Central memory CD8-positive, alpha-beta T cell (primary cell): Measurements from ENCODE around the gene MYO15A.

Experiments
- ATAC-seq: fragments of 150-1000 bp; cut with Tn5 transposase; replicated peaks from 2 replicates; pipeline ENCODE4 v1.10.0; 2022; ENCODE audit warnings: mild to moderate bottlenecking, moderate FRiP score, moderate number of reproducible peaks; ENCODE audit not compliant: poor library complexity, severe bottlenecking; ENCODE audit errors: extremely low read depth
- DNase-seq, 2 donors: peaks; one replicate each; pipeline ENCODE4 v3.0.0; 2021; ENCODE audit warnings: low spot score in 2 of 2
- H3K27ac Mint-ChIP-seq: one replicate; pipeline ENCODE4 v1.8.0; 2022; ENCODE audit warnings: low read depth, mild to moderate bottlenecking, moderate library complexity, mixed read lengths
- H3K27me3 Mint-ChIP-seq: one replicate; pipeline ENCODE4 v1.8.0; 2022; ENCODE audit warnings: mixed read lengths
- H3K36me3 Mint-ChIP-seq: one replicate; pipeline ENCODE4 v1.8.0; 2022; ENCODE audit warnings: mild to moderate bottlenecking, moderate library complexity, mixed read lengths; ENCODE audit not compliant: insufficient read depth
- H3K4me1 Mint-ChIP-seq: one replicate; pipeline ENCODE4 v1.8.0; 2022; ENCODE audit warnings: mixed read lengths
- H3K4me3 Mint-ChIP-seq: one replicate; pipeline ENCODE4 v1.8.0; 2022; ENCODE audit warnings: mild to moderate bottlenecking, moderate library complexity, mixed read lengths
- H3K9me3 Mint-ChIP-seq: one replicate; pipeline ENCODE4 v1.8.0; 2022; ENCODE audit warnings: mixed read lengths

Gene MYO15A

DNA sequence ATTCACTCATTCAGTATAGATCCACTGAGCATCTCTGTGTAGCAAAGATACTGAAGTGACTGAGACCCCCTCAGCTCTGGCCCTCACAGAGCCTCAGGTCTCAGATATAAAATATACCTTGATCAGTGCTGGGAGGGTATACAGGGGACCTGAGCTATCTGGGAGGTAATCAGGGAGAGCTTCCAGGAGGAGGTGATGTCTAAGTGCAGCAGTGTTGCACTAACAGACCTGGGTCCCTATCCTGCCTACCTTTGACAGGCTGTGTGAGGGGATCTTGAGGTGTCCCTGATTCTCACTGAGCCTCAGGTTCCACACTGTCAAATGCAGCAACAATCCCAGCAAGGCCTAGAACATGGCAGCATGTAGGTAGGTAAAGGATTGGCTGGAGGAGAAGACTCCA, 68.6 kb downstream of the MYO15A start:
- Mint-ChIP-seq H3K4me1 (peaks cover 2% of the 10 kb centered on the region), H3K36me3 (peaks cover 3% of the 10 kb centered on the region), H3K9me3 (no peaks in the 10 kb centered on the region), H3K4me3 (no peak overlapping the region), H3K27ac (no peak overlapping the region), H3K27me3 (no peaks in the 10 kb centered on the region)
- ATAC-seq: no peak
- DNase-seq: no peak

DNA sequence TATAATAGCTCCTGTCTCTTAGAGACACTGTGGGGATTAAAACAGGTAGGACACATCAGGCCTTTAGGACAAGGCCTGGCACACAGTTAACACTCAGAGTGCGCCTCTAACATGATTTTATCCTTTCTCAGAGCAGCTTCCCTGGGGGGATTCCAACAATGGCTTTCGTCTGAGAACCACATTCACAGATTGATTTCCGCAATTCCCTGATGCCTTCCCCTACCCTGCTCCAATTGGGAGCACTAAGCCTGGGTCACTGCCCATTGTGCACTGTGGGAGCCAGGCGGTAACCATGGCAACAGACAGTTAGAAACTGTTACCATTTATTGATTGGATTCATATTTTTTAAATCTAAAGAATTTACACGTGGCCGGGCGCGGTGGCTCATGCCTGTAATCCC, 69.2 kb downstream of the MYO15A start:
- no peaks in the 10 kb centered on the region for H3K27me3 Mint-ChIP-seq
- H3K27ac Mint-ChIP-seq: no peak overlapping the region
- H3K4me3 Mint-ChIP-seq: no peak overlapping the region
- DNase-seq: no peak
- ATAC-seq: no peak
- H3K36me3 Mint-ChIP-seq: peaks cover 3% of the 10 kb centered on the region
- no peaks in the 10 kb centered on the region for H3K9me3 Mint-ChIP-seq
- peaks cover 8% of the 10 kb centered on the region for H3K4me1 Mint-ChIP-seq

DNA sequence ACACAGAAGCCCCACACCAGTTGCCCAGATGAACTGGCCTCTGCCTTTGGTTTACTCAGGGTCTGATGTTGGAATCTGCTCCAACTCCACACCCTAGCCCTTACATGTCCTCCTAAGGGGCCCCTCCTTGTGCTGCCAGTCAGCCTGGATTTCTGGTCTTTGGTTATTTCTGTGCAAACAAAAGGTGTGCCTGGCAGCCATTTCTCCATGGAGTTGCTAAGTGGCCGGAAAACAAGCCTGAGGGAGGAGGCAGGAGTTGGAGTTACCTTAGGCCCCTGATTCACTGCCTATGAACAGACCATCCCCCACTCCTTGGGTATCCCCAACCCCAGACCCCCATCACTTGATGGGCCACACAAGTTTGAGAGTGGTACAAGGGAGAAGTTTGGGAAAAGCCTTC, 70.6 kb downstream of the MYO15A start:
- no peaks in the 10 kb centered on the region for H3K9me3 Mint-ChIP-seq
- DNase-seq (no peak), ATAC-seq (no peak)
- no peak overlapping the region for H3K4me3 Mint-ChIP-seq
- H3K36me3 Mint-ChIP-seq: peaks cover 11% of the 10 kb centered on the region
- H3K27me3 Mint-ChIP-seq: no peaks in the 10 kb centered on the region
- no peak overlapping the region for H3K27ac Mint-ChIP-seq
- H3K4me1 Mint-ChIP-seq: peaks cover 12% of the 10 kb centered on the region

DNA sequence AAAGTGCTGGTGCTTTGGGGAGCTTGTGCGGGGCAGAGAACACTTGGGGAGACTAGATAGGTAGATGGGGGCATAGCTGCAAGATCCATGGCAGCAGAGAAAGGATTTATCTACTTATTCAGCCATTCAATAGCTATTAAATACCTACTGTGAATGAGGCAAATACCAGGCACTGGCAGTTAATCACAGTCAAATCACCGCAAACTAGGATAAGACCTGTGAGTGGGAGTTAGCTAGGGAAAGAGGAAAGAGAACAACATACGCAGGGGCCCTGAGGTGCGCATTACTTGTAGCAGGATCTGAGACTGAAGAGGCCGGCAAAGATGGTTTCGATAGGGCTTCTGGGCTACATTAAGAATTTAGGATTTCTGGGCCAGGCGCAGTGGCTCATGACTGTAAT, 71.2 kb downstream of the MYO15A start:
- Mint-ChIP-seq H3K4me3 (no peak overlapping the region), H3K4me1 (peaks cover 14% of the 10 kb centered on the region)
- ATAC-seq: no peak

DNA sequence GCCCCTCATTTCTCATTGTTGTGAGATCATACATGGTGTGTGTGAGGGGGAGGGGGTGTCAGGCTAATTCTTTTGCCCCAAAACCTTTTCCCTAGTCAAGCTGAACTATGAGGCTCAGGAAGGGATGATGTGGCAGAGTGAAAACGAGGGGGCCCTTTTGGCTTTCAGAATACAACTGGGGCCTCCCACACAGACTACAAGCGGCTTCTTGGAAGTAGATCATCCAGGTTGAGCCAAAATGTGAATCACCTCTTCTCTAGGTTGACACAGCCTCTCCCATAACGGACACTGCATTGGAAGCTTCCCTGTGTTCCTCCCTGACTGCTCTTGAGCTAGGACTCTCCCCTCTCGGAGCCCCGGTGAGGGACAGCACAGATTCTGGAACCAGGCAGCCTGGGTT, 72.8 kb downstream of the MYO15A start:
- peak overlapping the region; percentile 92 for H3K27ac Mint-ChIP-seq
- ATAC-seq (no peak), DNase-seq (no peak)
- H3K36me3 Mint-ChIP-seq: peaks cover 18% of the 10 kb centered on the region
- peak overlapping the region; percentile 87 for H3K4me3 Mint-ChIP-seq
- peaks cover 30% of the 10 kb centered on the region for H3K4me1 Mint-ChIP-seq
- no peaks in the 10 kb centered on the region for H3K9me3 Mint-ChIP-seq
- H3K27me3 Mint-ChIP-seq: no peaks in the 10 kb centered on the region

More for the DNA sequence above, 71.2 kb downstream of the MYO15A start:
- Mint-ChIP-seq H3K9me3 (no peaks in the 10 kb centered on the region), H3K27ac (peak overlapping the region; percentile 44), H3K36me3 (peaks cover 15% of the 10 kb centered on the region), H3K27me3 (no peaks in the 10 kb centered on the region)
- DNase-seq: no peak

DNA sequence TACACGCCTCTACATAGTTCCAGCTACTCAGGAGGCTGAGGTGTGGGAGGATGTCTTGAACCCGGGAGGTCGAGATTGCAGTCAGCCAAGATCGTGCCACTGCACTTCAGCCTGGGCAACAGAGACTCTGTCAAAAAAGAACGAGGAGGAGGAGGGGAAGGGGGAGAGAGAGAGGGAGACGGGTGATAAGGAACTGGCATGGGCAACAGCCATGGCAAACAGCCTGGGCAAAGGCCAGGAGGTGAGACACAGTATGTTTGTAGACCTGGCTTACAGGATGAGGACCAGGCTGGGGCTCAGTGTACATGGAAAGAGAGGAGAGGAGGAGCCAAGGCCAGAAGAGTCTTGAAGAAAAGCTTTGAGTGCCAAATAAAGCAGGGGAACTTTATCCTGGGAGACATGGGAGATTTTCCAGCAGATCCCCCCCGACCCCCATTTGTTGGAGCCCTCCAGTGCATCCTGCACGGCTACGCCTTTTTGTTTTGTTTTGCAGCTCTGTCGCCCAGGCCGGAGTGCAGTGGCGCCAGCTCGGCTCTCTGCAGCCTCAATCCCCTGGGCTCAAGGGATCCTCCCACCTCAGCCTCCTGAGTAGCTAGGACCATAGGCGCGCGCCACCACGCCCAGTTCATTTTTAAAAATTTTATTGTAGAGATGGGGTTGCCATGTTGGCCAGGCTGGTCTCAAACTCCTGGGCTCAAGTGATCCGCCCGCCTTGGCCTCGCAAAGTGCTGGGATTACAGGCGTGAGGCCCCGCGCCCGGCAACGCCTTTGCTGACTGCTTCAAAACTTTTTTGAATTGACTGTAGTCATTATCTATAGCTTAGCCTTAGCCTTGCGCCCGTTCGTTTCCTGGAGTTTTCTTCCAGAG, 73.8 kb downstream of the MYO15A start:
- Mint-ChIP-seq H3K27ac (peak overlapping the region; percentile 92), H3K4me3 (peak overlapping the region; percentile 87), H3K27me3 (no peaks in the 10 kb centered on the region), H3K9me3 (no peaks in the 10 kb centered on the region), H3K4me1 (peaks cover 40% of the 10 kb centered on the region), H3K36me3 (peaks cover 19% of the 10 kb centered on the region)
- ATAC-seq (no peak), DNase-seq (no peak)

DNA sequence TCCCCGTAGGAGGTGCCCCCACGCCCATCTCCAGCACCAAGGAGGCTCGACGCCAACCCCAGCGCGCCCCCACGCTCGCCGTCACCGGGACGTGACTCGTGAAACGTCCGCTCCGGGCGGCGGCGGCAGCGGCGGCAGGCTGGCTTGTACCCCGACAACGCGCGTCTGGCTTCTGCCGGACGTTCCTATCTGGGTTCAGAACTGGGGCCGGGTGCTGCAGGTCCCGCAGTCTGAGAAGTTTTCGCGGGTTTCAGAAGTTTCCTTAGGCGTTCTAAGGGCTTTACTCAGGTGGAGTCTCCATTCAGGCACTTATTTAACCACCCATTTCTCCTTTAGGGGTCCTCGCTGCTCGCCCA, 74.4 kb downstream of the MYO15A start:
- H3K36me3 Mint-ChIP-seq: peaks cover 19% of the 10 kb centered on the region
- peak overlapping the region; percentile 87 for H3K4me3 Mint-ChIP-seq
- DNase-seq (peak in 1 of 2 donors; percentile 69), ATAC-seq (peak; percentile 33)
- peak overlapping the region; percentile 92 for H3K27ac Mint-ChIP-seq
- no peaks in the 10 kb centered on the region for H3K27me3 Mint-ChIP-seq
- H3K9me3 Mint-ChIP-seq: no peaks in the 10 kb centered on the region
- H3K4me1 Mint-ChIP-seq: peaks cover 46% of the 10 kb centered on the region

DNA sequence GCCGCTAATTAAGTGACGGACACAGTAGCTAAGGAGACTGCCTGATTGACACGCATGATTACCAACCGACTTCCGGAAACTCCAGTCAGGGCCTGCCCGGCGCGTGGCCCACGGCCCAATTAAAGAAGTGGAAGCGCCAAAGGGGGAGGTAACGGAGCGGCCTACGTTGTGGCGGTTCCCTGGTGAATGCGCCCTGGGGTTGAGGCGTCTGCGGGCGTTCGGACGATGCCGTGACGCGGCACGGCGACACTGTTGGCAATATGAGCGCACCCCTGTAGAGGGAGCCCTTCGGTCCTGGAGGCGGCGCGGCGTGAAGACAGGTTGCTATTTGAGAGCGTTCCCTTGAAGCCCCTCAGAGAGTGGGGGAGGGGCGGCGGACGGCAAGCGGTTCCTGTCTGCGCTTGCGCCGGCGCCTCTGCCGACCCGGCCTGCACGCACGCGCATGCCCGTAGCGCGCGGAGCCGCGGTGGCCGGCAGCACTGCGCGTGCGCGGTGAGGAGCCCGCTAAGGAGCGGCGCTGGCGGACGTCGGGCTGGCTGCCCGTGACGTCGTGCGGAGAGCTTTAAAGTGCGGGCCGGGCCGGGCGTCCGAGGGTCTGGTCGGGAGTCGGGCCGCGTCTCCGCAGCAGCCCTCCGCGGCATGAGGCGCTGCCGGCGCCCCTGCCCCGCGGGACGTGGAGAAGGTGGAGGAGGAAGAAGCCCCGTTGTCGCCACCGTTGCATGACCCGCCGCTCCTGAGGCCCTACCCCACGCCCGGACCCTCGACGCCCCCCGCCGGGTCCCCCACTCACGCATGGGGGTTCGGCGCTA, 75.0 kb downstream of the MYO15A start, which contains the start of gene ALKBH5:
ALKBH5 (plus strand) TSS at position 495 of the 809 bp plus-strand sequence. CDS start 416 bp downstream, outside the sequence.
- Mint-ChIP-seq H3K4me3 (peak within 1 kb of the TSS; percentile 87), H3K4me1 (peaks cover 51% of the 10 kb centered on the region), H3K27me3 (no peaks in the 10 kb centered on the region), H3K9me3 (no peaks in the 10 kb centered on the region), H3K36me3 (peaks cover 22% of the 10 kb centered on the region), H3K27ac (peak within 1 kb of the TSS; percentile 92)
- DNase-seq: peak; percentile 97 to 98
- peak; percentile 86 for ATAC-seq

DNA sequence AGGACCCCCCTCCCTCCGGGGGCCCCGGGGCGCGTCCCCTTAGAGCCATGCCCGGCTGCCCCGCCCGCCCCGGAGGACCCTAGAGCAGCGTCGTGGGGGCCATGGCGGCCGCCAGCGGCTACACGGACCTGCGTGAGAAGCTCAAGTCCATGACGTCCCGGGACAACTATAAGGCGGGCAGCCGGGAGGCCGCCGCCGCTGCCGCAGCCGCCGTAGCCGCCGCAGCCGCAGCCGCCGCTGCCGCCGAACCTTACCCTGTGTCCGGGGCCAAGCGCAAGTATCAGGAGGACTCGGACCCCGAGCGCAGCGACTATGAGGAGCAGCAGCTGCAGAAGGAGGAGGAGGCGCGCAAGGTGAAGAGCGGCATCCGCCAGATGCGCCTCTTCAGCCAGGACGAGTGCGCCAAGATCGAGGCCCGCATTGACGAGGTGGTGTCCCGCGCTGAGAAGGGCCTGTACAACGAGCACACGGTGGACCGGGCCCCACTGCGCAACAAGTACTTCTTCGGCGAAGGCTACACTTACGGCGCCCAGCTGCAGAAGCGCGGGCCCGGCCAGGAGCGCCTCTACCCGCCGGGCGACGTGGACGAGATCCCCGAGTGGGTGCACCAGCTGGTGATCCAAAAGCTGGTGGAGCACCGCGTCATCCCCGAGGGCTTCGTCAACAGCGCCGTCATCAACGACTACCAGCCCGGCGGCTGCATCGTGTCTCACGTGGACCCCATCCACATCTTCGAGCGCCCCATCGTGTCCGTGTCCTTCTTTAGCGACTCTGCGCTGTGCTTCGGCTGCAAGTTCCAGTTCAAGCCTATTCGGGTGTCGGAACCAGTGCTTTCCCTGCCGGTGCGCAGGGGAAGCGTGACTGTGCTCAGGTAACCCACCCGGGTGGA, 75.8 kb downstream of the MYO15A start:
- ATAC-seq (peak; percentile 10), DNase-seq (peak; percentile 61 to 73)
- Mint-ChIP-seq H3K27ac (peak overlapping the region; percentile 92), H3K4me3 (peak overlapping the region; percentile 87), H3K36me3 (peaks cover 26% of the 10 kb centered on the region), H3K4me1 (peaks cover 56% of the 10 kb centered on the region), H3K9me3 (no peaks in the 10 kb centered on the region), H3K27me3 (no peaks in the 10 kb centered on the region)

DNA sequence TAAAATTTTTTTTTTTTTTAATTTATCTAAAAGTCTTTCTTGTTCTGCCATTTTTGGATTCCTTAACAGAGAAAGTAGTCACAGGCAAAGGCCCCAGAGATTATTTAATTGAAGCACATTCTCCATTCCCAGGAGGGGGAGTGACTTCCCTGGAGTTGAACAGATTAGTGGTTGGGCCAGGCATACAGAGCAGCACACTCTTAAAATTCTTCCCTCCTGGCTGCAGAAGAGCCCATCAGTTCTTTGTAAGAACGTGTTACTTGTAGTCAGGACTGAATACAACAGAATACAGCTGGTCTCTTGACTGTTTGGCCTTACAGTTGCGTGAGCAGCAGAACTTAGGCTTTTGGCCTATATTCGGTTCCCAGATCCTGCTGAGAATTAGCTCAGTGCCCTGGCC, 76.8 kb downstream of the MYO15A start:
- Mint-ChIP-seq H3K36me3 (peaks cover 26% of the 10 kb centered on the region), H3K4me1 (peaks cover 65% of the 10 kb centered on the region), H3K4me3 (peak overlapping the region; percentile 87), H3K27me3 (no peaks in the 10 kb centered on the region), H3K9me3 (no peaks in the 10 kb centered on the region), H3K27ac (peak overlapping the region; percentile 92)
- DNase-seq: no peak
- no peak for ATAC-seq

DNA sequence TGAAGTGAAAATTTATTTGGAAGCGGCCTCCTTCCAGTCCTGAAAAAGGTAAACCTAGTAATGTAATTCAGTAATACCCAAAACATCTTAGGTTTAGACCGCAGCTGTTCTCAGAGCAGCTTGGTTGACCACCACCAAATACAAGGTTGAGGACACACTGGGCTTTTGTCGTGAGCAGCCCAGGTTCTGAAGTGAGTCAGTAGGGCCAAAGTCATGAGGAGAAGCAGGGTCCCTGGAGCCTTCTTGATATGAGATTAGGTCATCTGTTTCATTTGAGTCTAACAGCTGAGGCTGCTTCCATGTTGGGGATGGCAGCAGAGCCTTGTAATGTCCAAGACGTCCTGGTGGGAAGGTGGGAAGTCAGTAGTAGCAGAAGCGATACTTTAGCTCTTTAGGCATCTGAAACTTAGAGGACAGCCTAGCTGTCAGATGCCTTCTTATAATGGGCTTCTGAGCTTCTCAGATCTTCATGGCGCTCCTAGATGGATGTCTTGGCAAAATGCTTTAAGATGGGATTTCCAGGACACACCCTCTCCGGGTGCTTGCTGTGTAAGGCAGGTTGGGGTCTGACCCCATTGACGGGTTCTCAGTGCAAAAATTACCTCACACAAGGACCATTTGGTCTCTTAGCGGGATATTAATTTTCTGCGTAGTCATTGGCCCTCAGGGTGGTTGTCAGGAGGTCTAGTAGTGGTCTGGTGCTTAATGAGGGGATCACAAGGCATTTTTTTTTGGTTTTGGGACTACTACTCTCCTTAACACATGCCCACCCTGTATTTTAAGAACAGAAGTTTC, 77.5 kb downstream of the MYO15A start:
- peak overlapping the region; percentile 92 for H3K27ac Mint-ChIP-seq
- no peaks in the 10 kb centered on the region for H3K27me3 Mint-ChIP-seq
- H3K4me1 Mint-ChIP-seq: peaks cover 72% of the 10 kb centered on the region
- peak overlapping the region; percentile 87 for H3K4me3 Mint-ChIP-seq
- peaks cover 26% of the 10 kb centered on the region for H3K36me3 Mint-ChIP-seq
- DNase-seq (no peak), ATAC-seq (no peak)
- no peaks in the 10 kb centered on the region for H3K9me3 Mint-ChIP-seq
